Heart left ventricle (tissue), 16 donors: ENCODE measurements around the gene CCDC187. TPM values are rescaled to one million over a fixed set of nuclear protein-coding genes. Genes with fewer than 3 reads are reported as not detected.

Experiments
- ATAC-seq, 4 donors: fragments of 200-7000 bp; cut with Tn5 transposase; one replicate each; pipeline ENCODE4 v1.9.1; 2020 to 2022; ENCODE audit warnings: moderate library complexity in 4 of 4, mild to moderate bottlenecking in 3 of 4, moderate number of reproducible peaks in 1 of 4
- DNase-seq, 5 donors: peaks; one replicate each; pipeline ENCODE4 v3.0.0-alpha.2; 2020
- H3K27ac ChIP-seq, 12 donors: fragments of 200-600 bp; sonication (generic) in 4 of 12; one replicate each; pipeline versions ENCODE4 v1.5.0 to v1.8.0; 2016 to 2022; ENCODE audit warnings: mild to moderate bottlenecking in 2 of 12
- H3K27me3 ChIP-seq, 9 donors: fragments of 200-600 bp; sonication (generic) in 2 of 9; one replicate each; pipeline versions ENCODE4 v1.5.1 to v1.8.0; 2016 to 2022; ENCODE audit warnings: mild to moderate bottlenecking in 3 of 9
- H3K36me3 ChIP-seq, 9 donors: fragments of 200-600 bp; sonication (generic) in 2 of 9; one replicate each; pipeline versions ENCODE4 v1.5.0 to v1.8.0; 2018 to 2022; ENCODE audit warnings: mild to moderate bottlenecking in 2 of 9
- H3K4me1 ChIP-seq, 12 donors: fragments of 200-600 bp; sonication (generic) in 4 of 12; one replicate each; pipeline versions ENCODE4 v1.5.0 to v1.8.0; 2016 to 2022; ENCODE audit warnings: mild to moderate bottlenecking in 3 of 12
- H3K4me3 ChIP-seq, 12 donors: fragments of 200-600 bp; sonication (generic) in 4 of 12; one replicate each; pipeline versions ENCODE4 v1.5.0 to v1.8.0; 2017 to 2022; ENCODE audit warnings: mild to moderate bottlenecking in 9 of 12, moderate library complexity in 4 of 12
- H3K9me3 ChIP-seq, 12 donors: fragments of 200-600 bp; sonication (generic) in 4 of 12; one replicate each; pipeline versions ENCODE4 v1.5.0 to v1.8.0; 2016 to 2022; ENCODE audit warnings: mild to moderate bottlenecking in 1 of 12
- POLR2A ChIP-seq, 2 donors: fragments of 450-650 bp; IDR thresholded peaks; one replicate each; pipeline ENCODE4 v1.6.1; 2017; ENCODE audit warnings: antibody characterized with exemption in 2 of 2, mild to moderate bottlenecking in 2 of 2, moderate library complexity in 2 of 2
- WGBS, 4 donors: extraction: QIAGEN DNeasy Blood & Tissue Kit in 2 of 4; methylation state at CpG; one replicate each; pipeline versions ENCODE4 v1.1.5 to v1.1.7; 2013 to 2018; 5-methylcytosine and 5-hydroxymethylcytosine counted together
- intact Hi-C, 10 donors: fragments of 100-400 bp; cut with DNase I; formaldehyde crosslinking; loops; one replicate each; pipeline versions ENCODE4 v1.11.1 to v1.14.2; 2022
- polyA plus RNA-seq, 2 donors: library from polyadenylated mRNA; stranded (reverse); fragments of 200-250 nt; gene quantifications; one replicate each; pipeline ENCODE4 v1.2.3, GENCODE V29; 2013
- total RNA-seq, 9 donors: library from RNA; depleted of rRNA in 2 of 9; stranded (reverse); fragments of >200 nt in 2 of 9; fragmentation: NEBNext Ultra II Directional in 3 of 9; extraction: Animal tissue kit (Norgen Biotek cat#: 25700) in 3 of 9; gene quantifications; one replicate each; pipeline versions ENCODE4 v1.1.0 to v1.2.4, GENCODE V29; 2016 to 2023
- TF ChIP-seq, protein P1 (sequence below), 12 donors: fragments of 200-600 bp; sonication (generic) in 4 of 12; IDR thresholded peaks; one replicate each; pipeline versions ENCODE4 v1.5.0 to v1.8.0; 2018 to 2022; ENCODE audit warnings: antibody characterized with exemption in 12 of 12, mild to moderate bottlenecking in 5 of 12
- donor health status: ischemic (EF 13 %, LVEDD 7.1; RV severe dilation, severe dysfunction).
- donor health status: healthy with polysubstance abuse.
- donor health status: DM: no; HTN: yes; CAD: no.
- donor health status: DM: no; HTN: no; CAD: no.
- donor health status: ischemic (EF 25% LVEDD 6.9; RV normal size, moderate dysfunction).
- donor health status: ischemic (EF 25% LVEDD 5.7; RV mildly dilated, moderate dysfunction).
- donor health status: healthy.
- donor health status: DM: yes; HTN: yes; CAD: no.
- donor health status: ischemic (EF 35%, LVEDD 5.7; RV mildly dilated, moderate dysfunction).
- donor health status: nonischemic (EF 11% LVEDD 7.7; RV severe dilation, severe dysfunction).
- donor health status: DM: yes; HTN: yes; CAD: no.
- donor health status: PGD.
- donor health status: ischemic (EF 29% LVEDD 5.4; RV normal size, mild dysfunction).
- donor health status: nonischemic (EF 23%, LVEDD 6.1; RV moderate dilation, normal function).

CCDC187 gene
- total and polyA plus RNA-seq, 11 donors = 0.04 TPM; not detected in 10

- H3K4me1 ChIP-seq = no peaks in the 10 kb centered on the region
- TF ChIP-seq, protein P1, sequence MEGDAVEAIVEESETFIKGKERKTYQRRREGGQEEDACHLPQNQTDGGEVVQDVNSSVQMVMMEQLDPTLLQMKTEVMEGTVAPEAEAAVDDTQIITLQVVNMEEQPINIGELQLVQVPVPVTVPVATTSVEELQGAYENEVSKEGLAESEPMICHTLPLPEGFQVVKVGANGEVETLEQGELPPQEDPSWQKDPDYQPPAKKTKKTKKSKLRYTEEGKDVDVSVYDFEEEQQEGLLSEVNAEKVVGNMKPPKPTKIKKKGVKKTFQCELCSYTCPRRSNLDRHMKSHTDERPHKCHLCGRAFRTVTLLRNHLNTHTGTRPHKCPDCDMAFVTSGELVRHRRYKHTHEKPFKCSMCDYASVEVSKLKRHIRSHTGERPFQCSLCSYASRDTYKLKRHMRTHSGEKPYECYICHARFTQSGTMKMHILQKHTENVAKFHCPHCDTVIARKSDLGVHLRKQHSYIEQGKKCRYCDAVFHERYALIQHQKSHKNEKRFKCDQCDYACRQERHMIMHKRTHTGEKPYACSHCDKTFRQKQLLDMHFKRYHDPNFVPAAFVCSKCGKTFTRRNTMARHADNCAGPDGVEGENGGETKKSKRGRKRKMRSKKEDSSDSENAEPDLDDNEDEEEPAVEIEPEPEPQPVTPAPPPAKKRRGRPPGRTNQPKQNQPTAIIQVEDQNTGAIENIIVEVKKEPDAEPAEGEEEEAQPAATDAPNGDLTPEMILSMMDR (IDR thresholded peaks at IDR 0.05) = peak; percentile 56 to 77 (median 72)
- no peak for TF ChIP-seq POLR2A (IDR thresholded peaks at IDR 0.05)
- intact Hi-C loops = loop anchor here in 1 of 10 donors (5.0 kb wide), 1 partner anchor 84 kb away; no protein-coding TSS in a partner anchor
- H3K36me3 ChIP-seq = peaks cover 0 to 39% (median 27%) of the 10 kb centered on the region in 9 donors
- no peaks in the 10 kb centered on the region for H3K27me3 ChIP-seq
- ATAC-seq = peak in 3 of 4 donors; percentile 72 to 77 (median 76)
- peak overlapping the region in 1 of 12 donors; percentile 42 for H3K27ac ChIP-seq
- WGBS, 4 donors = 81 to 82% (median 82%) methylated on average over 27 to 30 of the region's 30 CpGs
- no peak overlapping the region for H3K4me3 ChIP-seq
- H3K9me3 ChIP-seq = no peaks in the 10 kb centered on the region
- peak in 3 of 5 donors; percentile 35 to 46 (median 46) for DNase-seq
Measured at GRCh38 chr9:136225748-136226679, 77.9 kb downstream of the CCDC187 start.

GRCh38 chr9:136225366-136225747 lies 78.5 kb downstream of the CCDC187 start:
- H3K27ac ChIP-seq = peak overlapping the region in 1 of 12 donors; percentile 42
- peaks cover 0 to 39% (median 27%) of the 10 kb centered on the region in 9 donors for H3K36me3 ChIP-seq
- ATAC-seq = no peak
- TF ChIP-seq, protein P1 (IDR thresholded peaks at IDR 0.05) = no peak
- TF ChIP-seq POLR2A (IDR thresholded peaks at IDR 0.05) = no peak
- DNase-seq = no peak
- H3K27me3 ChIP-seq = no peaks in the 10 kb centered on the region
- no peaks in the 10 kb centered on the region for H3K4me1 ChIP-seq
- H3K4me3 ChIP-seq = no peak overlapping the region
- intact Hi-C loops = loop anchor here in 1 of 10 donors (5.0 kb wide), 1 partner anchor 83 kb away; no protein-coding TSS in a partner anchor
- no peaks in the 10 kb centered on the region for H3K9me3 ChIP-seq
- WGBS, 4 donors = 84 to 90% (median 89%) methylated on average over 17 to 19 of the region's 19 CpGs

DNA sequence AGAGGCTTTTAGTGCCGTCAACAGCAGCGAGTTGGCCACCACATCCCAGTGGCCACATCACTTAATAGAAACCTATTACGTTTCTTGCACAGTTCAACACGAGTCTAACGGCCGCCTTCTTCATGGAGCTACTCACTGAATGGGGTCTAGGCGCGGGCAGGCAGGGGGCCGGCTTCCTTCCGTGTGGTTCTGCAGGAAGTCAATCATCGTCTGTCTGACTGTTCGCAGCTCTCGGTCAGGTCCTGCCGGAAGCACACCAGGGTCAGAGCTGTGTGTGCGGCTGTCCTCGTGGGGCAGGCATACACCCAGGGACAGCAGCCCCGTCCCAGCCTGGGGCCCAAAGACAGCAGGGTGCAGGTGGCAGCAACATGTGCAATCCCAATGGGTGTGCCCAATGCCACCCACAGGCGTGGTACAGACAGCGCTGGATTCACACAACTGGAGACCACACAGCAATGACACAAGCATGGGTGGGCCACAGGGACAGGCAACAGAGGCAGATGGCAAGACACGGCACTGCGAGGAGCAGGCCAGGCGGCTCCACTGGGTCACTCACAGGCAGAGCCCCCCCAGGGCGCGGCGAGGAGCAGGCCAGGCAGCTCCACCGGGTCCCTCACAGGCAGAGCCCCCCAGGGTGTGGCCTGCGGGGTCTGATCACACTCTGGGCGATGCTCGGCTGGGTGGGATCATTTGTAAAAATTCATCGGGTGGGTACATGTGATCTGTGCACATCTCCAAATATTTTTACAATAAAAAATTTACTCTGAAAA lies 79.8 kb downstream of the CCDC187 start:
- H3K27me3 ChIP-seq = no peaks in the 10 kb centered on the region
- ATAC-seq (peak in 1 of 4 donors; percentile 7), DNase-seq (no peak)
- H3K4me1 ChIP-seq = no peaks in the 10 kb centered on the region
- WGBS, 4 donors = 91 to 94% (median 93%) methylated on average over 26 to 30 of the region's 30 CpGs
- TF ChIP-seq POLR2A (IDR thresholded peaks at IDR 0.05) = no peak
- TF ChIP-seq, protein P1 (IDR thresholded peaks at IDR 0.05) = no peak
- no peak overlapping the region for H3K27ac ChIP-seq
- no peak overlapping the region for H3K4me3 ChIP-seq
- peaks cover 0 to 42% (median 27%) of the 10 kb centered on the region in 9 donors for H3K36me3 ChIP-seq
- intact Hi-C loops = no loop called here
- H3K9me3 ChIP-seq = no peaks in the 10 kb centered on the region

DNA sequence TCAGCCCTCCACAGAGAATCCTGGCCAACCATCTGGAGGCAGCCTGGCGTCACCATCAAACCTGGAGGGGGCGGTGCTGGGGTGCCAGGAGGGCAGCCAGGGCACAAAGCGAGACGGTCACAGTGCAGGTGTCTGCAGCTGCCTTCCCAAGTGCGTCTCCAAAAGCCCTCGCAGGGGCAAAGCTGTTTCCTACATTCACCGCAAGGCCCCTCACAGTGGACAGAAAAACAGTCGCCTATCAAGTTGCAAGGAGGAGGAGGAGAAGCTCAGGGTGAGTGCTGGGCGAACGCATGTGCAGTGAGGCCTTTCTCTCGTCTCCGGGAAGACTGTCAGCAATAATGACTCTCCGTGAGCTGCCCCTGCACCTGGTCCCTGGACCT lies 81.0 kb downstream of the CCDC187 start:
- peaks cover 0 to 53% (median 39%) of the 10 kb centered on the region in 9 donors for H3K36me3 ChIP-seq
- TF ChIP-seq POLR2A (IDR thresholded peaks at IDR 0.05) = no peak
- TF ChIP-seq, protein P1 (IDR thresholded peaks at IDR 0.05) = no peak
- WGBS, 4 donors = 92 to 97% (median 95%) methylated on average over 12 to 13 of the region's 13 CpGs
- no peak overlapping the region for H3K27ac ChIP-seq
- H3K4me3 ChIP-seq = no peak overlapping the region
- ATAC-seq (no peak), DNase-seq (no peak)
- intact Hi-C loops = no loop called here
- no peaks in the 10 kb centered on the region for H3K9me3 ChIP-seq
- no peaks in the 10 kb centered on the region for H3K4me1 ChIP-seq
- no peaks in the 10 kb centered on the region for H3K27me3 ChIP-seq
